NOMO-1 (cell line): ENCODE results near the gene SMAP2.

ENCODE experiments used
- DNase-seq, 2 experiments: peaks; one replicate each; lab custom pipeline; 2025; ENCODE audit not compliant: unreplicated experiment in 2 of 2; lab: John Stamatoyannopoulos, UW

The SMAP2 gene

DNA sequence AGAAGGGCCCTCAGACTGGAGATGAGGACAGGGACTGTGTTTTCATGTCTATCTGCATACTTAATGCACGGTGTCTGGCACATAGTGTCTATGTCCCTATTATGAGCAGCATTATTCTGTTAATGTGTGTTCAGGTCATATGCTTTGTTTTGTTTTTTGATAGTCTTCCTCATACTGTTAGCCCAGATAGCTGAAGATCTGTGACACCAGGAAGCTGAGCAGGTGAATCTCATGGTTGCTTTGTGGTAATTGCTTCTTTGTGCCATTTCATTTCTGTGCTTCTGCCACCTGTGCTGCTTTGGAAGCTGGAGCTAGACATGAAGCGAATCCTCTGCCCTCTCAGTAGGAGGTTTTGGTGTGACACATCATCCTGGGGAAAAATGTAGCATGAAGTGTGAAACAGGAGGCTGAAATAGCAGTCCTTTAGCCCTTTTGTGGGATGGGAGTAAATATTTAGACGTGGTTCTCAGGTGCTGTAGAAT lies 15.8 kb downstream of the SMAP2 start:
- no peak for DNase-seq

DNA sequence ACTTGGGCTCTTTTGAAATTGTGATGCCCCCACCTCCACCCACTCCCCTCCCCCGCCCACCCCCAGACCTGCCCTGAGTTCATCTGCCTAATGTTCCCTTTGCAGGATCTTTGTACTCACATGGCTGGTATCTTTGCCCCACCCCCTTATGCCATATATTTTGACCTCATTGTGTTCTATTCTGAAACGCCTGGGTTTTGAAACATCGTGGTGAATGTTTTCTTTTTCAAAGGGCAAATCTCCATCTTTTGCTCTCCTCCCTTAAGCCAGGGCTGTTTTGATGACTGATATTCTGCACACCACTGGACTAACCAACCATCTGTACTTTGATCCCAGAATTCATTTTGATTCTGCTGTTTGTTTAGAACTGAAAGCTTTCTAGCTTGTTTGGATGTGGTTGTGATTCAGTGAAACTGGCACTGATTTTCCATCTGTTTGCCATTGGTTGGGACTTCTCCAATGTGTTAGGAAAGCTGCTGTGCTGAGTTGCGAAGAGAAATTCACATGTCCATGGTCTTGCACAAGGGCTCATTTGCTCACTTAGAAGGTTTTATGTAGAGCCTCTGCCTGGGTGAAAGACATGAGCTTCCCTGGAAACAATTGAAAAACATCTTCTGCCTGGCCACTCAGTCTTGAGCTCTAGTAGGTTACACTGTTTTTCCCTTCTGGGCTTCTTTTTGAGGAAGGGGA lies 16.5 kb downstream of the SMAP2 start:
- DNase-seq = no peak

DNA sequence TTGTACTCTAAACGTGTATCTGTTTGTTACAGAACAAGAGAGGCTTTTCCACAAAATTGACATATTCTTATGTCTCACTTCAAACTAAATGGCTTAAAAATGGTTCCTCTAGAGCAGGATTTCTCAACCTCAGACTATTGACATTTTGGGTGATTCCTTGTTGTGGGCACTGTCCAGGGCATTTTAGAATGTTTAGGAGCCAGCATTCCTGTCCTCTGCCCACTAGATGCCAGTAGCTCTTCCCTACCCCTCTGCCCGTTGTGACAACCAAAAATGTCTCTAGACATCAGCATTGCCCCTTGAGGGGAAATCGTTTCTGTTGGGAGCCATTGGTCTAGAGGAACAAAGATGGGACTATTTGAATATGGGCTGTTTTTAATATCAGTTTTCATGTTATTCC lies 17.3 kb downstream of the SMAP2 start:
- DNase-seq = no peak

DNA sequence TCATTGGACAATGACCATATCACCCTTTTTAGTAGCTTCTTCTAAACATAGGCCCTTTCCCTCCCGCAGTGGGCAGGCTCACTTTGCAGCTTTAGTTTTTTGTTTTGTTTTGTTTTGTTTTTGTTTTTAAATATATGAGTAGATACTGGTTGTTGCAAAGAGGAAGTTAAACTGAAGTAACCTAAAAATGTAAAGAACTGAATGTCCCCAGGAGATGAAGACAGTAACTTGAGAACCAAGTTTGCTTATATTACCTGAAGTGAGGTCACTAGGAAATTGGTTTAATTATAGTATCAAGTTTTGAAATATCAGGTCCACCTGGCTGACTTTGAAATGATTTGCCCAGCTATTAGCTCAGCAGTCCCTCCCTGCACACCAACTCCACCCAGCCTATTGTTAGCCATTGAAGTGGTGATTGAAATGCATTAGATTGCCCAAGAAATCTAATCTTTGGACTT lies 18.2 kb downstream of the SMAP2 start:
- DNase-seq = peak in 1 of 2 experiments; percentile 28

DNA sequence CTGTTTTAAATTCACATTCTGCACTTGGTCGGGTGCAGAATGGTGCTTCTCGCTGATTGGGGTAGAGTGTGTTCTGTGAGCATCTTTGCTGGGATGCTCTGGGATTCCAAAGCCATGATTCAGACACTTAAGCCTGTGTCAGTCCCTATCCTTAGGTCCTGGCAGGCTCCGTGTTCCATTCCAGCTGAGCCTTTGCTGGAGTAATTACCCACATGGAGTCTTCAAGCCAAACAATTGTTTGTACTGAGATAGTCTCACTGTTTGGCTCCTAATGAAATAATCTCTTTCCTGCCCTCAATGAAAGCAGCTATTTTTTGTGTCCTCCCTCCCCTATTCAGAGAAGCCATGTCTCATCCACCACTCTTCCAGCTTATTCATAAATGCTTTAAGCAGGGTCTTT lies 18.7 kb downstream of the SMAP2 start:
- DNase-seq = no peak

DNA sequence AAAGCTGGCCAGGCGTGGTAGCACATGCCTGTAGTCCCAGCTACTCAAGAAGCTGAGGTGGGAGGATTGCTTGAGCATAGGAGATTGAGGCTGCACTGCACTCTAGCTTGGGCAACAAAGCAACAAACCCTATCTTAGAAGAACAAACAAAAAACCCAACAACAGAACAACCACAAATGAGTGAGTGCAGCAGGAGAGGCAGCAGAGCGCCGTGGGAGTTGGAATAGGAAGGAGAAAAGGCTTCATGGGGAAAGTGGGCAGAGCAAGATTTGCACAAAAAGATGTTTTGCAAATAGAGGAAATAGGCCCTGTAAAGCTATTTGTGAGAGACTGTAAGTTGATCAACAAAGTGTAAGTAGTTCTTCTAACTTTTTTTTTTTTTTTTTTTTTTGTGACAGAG lies 19.6 kb downstream of the SMAP2 start:
- peak; percentile 32 to 43 for DNase-seq

DNA sequence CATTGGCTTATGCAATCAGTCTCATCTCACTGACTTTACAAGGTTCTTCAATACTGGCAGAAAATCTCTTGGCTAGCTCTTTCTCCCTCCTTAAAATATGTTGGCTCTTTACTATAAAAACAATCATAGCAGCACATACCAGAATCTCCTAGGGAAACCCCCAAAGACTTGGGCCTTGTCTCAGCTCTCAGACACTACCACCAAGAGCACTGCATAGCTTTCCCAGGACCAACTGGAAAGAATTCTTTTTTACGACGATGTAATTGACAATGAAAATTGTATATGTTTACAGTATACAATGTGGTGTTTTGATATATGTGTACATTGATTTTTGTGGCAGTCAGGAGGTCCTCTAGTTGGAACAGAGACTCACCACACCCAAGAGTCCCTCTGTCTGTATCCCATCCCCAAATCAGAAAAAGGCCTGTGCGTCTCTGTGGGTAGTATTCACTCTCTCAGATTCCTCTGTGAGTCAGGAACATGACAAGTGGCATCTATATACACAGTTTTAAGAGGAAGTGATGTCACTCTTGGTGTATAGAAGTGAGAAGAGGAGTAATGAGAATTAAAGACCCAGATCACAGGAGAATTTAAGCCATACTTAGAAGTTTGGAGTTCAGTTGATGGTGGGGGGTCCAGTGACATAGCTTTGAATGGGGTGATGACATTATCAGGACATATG lies 21.1 kb downstream of the SMAP2 start:
- peak in 1 of 2 experiments; percentile 77 for DNase-seq

DNA sequence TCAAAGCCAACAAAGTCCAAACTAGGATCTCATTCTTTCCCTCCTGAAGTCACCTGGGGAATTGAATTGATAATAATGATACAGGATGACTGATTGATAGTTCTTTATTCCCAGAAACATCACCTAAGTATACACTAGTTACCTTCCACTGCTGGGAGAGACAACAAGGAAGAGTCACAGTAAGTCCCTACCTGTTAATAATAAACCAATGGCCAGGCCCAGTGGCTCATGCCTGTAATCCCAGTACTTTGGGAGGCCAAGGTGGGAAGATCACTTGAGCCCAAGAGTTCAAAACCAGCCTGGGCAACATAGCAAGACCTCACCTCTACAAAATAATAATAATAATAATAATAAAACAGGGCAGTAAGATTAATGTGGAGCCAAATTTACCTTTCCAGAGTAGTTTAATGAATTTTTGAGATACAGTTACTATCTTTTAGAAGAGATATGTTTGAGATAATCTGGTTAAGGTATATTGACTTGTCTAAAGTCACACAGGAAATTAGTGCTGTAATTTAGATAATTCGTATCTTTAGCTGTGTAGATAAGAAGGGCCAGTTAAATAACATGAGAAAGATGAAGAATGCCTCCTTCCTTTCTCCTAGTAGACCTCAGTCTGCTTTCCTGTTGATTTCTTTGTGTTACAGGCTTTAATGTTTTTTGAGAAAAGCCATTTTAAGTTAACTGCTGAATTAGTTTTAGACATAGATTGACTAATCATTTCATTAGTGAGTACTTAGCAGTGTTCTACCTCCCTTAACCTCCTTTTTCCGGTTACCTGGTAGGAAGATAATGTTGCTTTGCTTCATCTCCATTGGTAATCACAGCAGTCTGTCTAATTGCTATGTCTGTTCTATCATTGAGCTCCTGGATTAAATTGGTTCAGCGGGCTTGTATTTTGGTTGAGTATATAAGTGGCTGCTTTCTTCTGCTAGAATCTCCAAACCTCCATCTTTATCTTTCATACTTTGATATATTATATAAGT lies 22.0 kb downstream of the SMAP2 start:
- no peak for DNase-seq

DNA sequence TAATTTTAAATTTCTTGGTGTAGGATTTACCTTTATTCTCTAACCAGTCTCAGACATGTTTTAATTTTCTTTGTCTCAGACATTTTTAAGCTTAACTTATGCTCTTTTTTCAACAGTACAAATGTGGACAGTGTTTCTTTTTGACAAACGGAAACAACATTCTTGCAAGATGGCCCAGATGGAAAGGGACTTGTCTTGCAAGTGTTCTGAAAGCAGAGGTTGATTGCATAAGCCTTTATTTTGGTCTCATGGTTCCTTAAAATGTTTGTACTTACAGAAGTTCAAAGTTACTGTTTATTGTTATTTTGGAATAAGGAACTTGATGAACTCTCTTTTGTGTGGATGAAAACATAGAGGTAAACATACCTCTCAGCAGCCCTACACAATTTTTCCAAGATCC lies 22.9 kb downstream of the SMAP2 start:
- peak; percentile 54 to 84 for DNase-seq

DNA sequence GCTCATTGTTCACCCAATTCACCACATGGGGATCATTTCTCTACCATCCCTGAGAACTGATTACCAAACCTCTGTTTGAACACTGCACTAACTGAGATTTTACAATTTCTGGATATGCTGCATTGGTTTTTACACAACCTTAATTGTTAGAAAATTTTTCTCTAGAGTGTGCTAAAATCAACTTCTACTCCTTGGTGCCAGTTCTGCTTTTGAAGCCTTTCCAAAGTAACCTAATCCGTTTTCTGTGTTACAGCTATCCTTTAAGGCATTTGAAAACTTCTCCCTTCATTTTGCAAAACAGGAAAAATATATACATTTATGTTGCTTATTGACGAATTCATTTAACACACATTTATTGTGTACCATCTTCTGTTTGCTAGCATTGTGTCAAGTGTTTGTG lies 23.7 kb downstream of the SMAP2 start:
- peak in 1 of 2 experiments; percentile 30 for DNase-seq

DNA sequence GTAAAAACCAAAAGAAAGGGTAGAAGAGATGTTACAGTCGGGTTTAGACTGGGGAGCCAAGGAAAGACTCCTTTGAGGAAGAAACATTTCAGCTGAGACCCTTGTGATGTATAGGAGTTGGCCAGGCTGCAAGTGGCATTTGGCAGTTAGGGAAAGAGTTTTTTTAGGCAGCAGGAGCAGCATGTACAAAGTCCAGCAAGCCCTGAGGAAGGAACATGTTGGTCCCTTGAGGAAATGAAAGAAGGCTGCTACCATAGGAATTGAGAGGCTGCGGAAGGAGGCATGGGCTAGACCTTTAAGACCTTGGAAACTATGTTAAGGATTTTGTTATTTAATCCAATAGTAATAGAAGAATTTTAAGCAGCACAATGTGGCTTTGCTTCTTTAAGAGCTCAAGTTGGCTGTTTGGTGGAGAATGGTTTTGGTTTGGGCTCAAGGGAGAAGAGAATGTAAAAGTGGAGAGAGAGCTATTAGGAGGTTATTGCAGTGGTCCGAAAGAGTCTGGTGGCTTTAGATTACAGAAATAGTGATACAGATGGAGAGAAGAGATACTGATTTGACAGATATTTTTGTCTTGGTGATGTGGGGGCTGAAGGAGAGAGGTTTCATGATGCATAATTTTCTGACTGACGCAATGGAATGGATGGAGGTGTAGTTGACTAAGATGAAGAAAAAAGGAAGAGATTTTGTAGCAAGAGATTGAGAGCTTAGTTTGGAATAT lies 26.6 kb downstream of the SMAP2 start:
- DNase-seq = no peak

DNA sequence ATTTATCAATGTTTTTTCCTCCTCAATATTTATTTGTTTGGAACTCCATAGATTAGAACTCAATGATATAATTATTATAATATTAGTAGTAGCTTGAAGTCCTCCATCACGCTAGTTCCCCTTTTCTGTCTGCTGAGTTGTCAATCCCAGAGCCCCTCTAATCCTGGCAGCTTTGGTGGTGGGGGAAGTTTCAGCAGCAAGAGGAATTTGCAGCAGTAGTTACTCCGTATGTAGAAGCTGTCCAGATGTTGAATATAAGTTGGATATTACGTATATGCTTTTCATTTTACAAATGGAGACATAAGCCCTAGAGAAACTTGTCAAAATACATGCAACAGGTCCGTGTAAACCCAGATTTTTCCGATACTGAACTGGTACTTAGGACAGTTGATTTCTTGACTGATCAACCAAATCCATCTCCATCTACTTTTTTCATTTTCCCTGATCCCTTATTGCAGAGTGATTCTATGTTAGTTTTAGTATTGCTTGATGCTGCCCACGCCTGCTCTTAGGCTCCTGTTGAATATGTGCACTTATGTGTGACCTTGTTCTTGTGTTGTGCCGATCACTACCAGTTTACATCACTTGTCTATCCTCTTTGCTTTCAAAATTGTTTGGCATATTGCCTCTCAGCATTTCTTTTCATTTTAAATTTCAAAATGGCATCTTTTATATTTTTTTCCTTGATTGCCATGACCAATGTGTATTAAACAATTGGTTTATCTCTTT lies 28.1 kb downstream of the SMAP2 start:
- DNase-seq = no peak

DNA sequence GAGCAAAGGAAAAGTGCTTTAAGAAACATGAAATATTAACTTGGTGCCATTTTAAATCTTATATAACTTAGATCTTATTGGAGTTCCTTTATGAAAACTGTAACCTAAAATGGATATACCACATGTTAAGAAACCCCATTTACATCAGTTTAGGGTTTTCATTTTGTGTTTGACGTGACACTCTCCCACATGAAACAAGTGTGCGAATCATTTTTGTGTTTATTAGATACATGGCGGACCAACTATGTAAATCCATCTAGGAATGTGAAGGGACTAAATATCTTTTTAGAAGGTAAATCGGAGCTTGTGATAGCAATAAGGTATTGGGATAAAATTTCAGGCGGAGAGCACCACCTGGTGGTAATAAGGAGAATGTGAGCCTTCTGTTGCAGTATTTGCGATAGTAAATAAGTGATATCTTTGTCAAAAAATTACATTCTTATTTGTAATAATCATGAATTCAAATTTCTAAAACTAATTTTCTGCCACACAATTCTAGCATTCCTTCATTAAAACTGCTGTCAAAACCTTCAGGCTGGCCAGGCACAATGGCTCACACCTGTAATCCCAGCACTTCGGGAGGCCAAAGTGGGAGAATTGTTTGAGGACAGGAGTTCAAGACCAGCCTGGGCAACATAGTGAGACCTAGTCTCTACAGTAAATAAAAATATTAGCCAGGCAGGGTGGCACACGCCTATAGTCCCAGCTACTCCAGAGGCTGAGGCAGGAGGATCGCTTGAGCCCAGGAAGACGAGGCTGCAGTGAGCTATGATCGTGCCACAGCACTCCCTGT lies 31.3 kb downstream of the SMAP2 start:
- peak in 1 of 2 experiments; percentile 60 for DNase-seq

DNA sequence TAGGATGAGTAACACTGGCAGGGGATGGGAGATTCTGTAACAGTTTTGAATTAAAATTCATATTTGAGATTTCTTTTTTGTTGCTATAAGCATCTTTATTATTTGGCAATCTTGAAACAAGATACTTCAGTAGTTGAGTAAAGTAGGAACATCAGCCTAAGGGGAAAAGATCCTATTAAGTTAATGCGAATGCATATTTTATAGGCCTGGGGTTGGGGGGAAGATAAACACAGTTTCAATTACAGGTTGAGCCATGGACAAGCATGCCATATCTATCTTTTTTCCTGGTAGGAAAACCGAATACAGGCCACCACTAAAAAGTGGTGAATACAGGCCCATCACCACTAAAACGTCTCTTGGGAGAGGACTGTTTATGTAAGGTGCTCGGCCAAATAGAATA lies 32.3 kb downstream of the SMAP2 start:
- no peak for DNase-seq

DNA sequence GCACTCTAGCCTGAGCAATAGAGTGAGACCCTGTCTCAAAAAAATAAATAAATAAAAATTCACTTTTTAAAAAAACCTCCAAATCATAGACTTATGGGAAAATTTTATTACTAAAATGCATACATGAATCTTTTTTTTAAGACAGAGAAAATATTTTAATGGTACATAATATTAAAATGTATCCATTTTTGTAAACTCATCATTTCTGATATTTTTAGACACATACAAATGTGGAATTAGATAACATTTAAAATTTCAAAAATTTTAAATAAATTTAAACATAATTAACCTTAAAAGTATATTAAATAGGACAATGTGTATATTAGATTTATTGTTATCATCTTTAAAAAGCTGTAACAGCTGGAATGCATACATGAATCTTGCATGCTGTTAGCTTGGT lies 33.9 kb downstream of the SMAP2 start:
- DNase-seq = no peak

DNA sequence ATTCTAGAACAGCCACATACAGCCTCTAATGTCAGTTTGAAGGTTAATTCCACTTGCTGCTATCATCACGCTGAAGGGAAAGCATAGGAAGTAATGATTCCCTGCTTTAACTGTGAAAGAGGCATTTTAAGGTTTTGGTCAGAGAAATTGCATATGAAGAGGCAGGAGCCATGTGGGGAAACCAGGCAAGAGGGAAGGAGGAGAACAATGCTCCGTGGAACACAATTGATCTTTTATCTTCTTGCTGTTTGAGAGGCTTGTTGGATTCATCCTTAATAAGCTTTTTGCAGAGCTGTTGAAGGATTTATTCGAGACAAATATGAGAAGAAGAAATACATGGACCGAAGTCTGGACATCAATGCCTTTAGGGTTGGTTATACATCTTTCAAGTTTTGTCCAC lies 35.9 kb downstream of the SMAP2 start:
- DNase-seq = no peak

DNA sequence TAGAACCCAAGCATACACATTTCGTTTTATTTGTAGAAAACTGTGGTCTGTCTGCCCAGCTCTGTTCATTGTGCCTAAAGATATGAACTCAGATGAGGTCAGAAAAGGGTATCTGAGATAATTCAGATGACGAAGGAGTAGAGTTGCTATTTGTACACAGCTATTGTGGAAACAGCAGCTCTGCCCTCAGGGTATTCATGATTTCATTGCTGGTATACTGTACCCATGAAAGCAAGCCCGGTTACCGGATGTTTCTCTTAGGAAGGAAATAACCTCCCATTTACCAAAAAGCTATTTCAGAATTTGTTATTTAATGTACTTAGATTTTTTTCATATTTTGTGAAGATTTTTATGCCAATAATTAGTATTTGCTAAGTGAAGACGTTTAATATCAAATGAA lies 37.8 kb downstream of the SMAP2 start:
- no peak for DNase-seq

DNA sequence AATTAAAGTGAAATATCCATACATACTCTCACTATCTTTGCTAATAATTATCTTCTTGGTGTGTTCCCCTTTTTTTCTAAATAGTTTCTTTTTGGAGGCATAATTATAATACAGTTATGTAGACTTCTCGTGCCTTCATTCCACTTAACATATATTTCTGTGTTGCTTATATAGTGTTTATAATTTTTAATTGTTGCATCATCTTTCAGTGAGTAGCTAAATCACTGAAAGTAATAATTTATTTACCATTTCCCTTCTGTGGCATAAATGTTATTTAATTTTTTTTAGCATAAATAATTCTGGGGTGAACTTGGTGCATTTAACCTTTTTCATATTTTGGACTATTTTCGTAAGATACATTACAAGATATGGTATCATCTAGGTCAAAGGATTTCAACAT lies 38.3 kb downstream of the SMAP2 start:
- DNase-seq = no peak
